ENCODE data around the gene ZNF865.

ZNF865 gene

GRCh38 chr19:55660404-55660803 lies 55.0 kb downstream of the ZNF865 start:
- no peak for DNase-seq (ENCODE audit: low spot score)

- no peak for DNase-seq (ENCODE audit: low spot score)
Measured at GRCh38 chr19:55660991-55661390, 55.5 kb downstream of the ZNF865 start.

- DNase-seq (ENCODE audit: low spot score) = no peak
Measured at GRCh38 chr19:55661826-55662225, 56.4 kb downstream of the ZNF865 start.

GRCh38 chr19:55663846-55664536 lies 58.5 kb downstream of the ZNF865 start:
- DNase-seq (ENCODE audit: low spot score) = no peak

- DNase-seq (ENCODE audit: low spot score) = no peak
Measured at GRCh38 chr19:55666343-55667005, 61.0 kb downstream of the ZNF865 start.

All from HuH-7.5 (cell line).